Loucy (cell line): ENCODE results near the gene LHFPL3.

Experiments
- EZH2phosphoT487 ChIP-seq: fragments of 200-600 bp; IDR thresholded peaks from 2 replicates; pipeline ENCODE4 v1.6.1; 2018; ENCODE audit warnings: antibody characterized with exemption, mild to moderate bottlenecking, moderate library complexity, borderline replicate concordance
- TF ChIP-seq, protein P1 (sequence below): fragments of 200-600 bp; sonication (generic); conservative IDR thresholded peaks from 2 replicates; pipeline ENCODE4 v1.5.1; 2014; ENCODE audit warnings: mild to moderate bottlenecking, antibody characterized with exemption, low read length

DNA sequence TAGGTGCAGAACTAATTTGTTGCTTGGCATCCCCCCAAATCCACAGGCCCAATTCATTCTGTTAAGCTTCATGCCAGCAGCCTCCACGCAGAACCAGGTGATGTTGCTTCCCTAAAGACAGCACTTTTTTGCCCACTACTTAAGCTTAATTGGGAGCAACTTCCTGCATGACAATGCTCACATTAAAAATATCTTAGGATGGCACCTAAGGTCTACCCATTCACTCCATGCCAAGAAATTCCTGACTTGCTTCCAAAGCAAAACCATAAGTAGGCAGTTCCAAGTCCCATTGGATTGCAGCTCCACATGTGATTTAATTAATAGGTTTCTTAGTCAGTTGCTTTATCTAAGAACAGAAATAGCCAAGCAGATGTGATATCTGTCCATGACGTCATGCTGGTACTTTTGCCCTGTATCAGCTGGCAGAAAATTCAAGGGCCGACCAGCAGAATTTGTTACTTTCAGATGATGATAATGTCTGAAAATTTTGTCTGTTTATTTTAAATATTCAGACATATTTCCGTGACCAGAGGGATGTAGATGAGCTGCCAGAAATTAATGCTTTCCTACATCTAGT, 325.5 kb downstream of the LHFPL3 start:
- TF ChIP-seq, protein P1, sequence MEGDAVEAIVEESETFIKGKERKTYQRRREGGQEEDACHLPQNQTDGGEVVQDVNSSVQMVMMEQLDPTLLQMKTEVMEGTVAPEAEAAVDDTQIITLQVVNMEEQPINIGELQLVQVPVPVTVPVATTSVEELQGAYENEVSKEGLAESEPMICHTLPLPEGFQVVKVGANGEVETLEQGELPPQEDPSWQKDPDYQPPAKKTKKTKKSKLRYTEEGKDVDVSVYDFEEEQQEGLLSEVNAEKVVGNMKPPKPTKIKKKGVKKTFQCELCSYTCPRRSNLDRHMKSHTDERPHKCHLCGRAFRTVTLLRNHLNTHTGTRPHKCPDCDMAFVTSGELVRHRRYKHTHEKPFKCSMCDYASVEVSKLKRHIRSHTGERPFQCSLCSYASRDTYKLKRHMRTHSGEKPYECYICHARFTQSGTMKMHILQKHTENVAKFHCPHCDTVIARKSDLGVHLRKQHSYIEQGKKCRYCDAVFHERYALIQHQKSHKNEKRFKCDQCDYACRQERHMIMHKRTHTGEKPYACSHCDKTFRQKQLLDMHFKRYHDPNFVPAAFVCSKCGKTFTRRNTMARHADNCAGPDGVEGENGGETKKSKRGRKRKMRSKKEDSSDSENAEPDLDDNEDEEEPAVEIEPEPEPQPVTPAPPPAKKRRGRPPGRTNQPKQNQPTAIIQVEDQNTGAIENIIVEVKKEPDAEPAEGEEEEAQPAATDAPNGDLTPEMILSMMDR: no peak
- TF ChIP-seq EZH2phosphoT487: no peak
